HepG2 (cell line): Measurements from ENCODE around the gene PITHD1. TPM values are rescaled to one million over a fixed set of nuclear protein-coding genes. Genes with fewer than 3 reads are reported as not detected.

ENCODE experiments used
- GZF1 ChIP-seq: sonication (generic); formaldehyde crosslinking; IDR thresholded peaks from 2 replicates; pipeline ENCODE4 v1.5.1; 2020; ENCODE audit warnings: mild to moderate bottlenecking, missing genetic modification reagents
- SMYD3 ChIP-seq: sonication (generic); formaldehyde crosslinking; IDR thresholded peaks from 2 replicates; pipeline ENCODE4 v1.8.1; 2023; ENCODE audit warnings: mild to moderate bottlenecking, missing genetic modification reagents
- TBP ChIP-seq: sonication (generic); formaldehyde crosslinking; IDR thresholded peaks from 2 replicates; pipeline ENCODE4 v1.5.0; 2020; ENCODE audit warnings: missing genetic modification reagents
- polyA plus RNA-seq, 8 experiments: library from polyadenylated mRNA; depleted of rRNA in 3 of 8; stranded (reverse) in 7 of 8; unstranded in 1 of 8; fragments of >200 nt; fragmentation: Illumina TruSeq in 4 of 8; extraction: Trizol in 4 of 8; gene quantifications; 2 replicates each; pipeline versions ENCODE4 v1.2.1 to v1.2.3, GENCODE V29; 2011 to 2016; ENCODE audit warnings: low read depth in 4 of 8, missing spikeins in 1 of 8, mixed read lengths in 1 of 8; ENCODE audit not compliant: insufficient read depth in 1 of 8
- total RNA-seq, 5 experiments: library from RNA; depleted of rRNA; stranded (reverse); fragments of >200 nt; fragmentation: Illumina TruSeq; extraction: Trizol; gene quantifications; 2 replicates each; pipeline ENCODE4 v1.2.3, GENCODE V29; 2016; ENCODE audit warnings: low read depth in 1 of 5
- TF ChIP-seq, protein P1 (sequence below): sonication (generic); formaldehyde crosslinking; IDR thresholded peaks from 2 replicates; pipeline ENCODE4 v1.5.1; 2020; ENCODE audit warnings: mild to moderate bottlenecking, missing genetic modification reagents, borderline replicate concordance
- TF ChIP-seq, protein P2 (sequence below): sonication (generic); formaldehyde crosslinking; conservative IDR thresholded peaks from 2 replicates; pipeline ENCODE4 v1.8.0; 2022; ENCODE audit warnings: missing genetic modification reagents
- TF ChIP-seq, protein P3 (sequence below): sonication (generic); formaldehyde crosslinking; IDR thresholded peaks from 2 replicates; pipeline ENCODE4 v1.9.0; 2021; ENCODE audit warnings: missing genetic modification reagents, borderline replicate concordance
- TF ChIP-seq, protein P4 (sequence below): IDR thresholded peaks from 2 replicates; pipeline ENCODE4 v1.6.1; 2016
- TF ChIP-seq, protein P5 (sequence below): sonication (generic); formaldehyde crosslinking; IDR thresholded peaks from 2 replicates; pipeline ENCODE4 v1.4.0; 2020; ENCODE audit warnings: missing genetic modification reagents, borderline replicate concordance
- TF ChIP-seq, protein P6 (sequence below): sonication (generic); formaldehyde crosslinking; IDR thresholded peaks from 2 replicates; pipeline ENCODE4 v1.4.0; 2020; ENCODE audit warnings: missing genetic modification reagents
- TF ChIP-seq, protein P7 (sequence below): sonication (generic); formaldehyde crosslinking; IDR thresholded peaks from 2 replicates; pipeline ENCODE4 v1.5.0; 2020; ENCODE audit warnings: mild to moderate bottlenecking, missing genetic modification reagents
- TF ChIP-seq, protein P8 (sequence below): sonication (generic); formaldehyde crosslinking; IDR thresholded peaks from 2 replicates; pipeline ENCODE4 v1.8.1; 2023; ENCODE audit warnings: mild to moderate bottlenecking, missing genetic modification reagents

The PITHD1 gene
- total and polyA plus RNA-seq, 2 of the 13 experiments (the other 11 are each of a cell fraction or from before 2014, with no cell fraction given) = 28.0 to 37.3 TPM

DNA sequence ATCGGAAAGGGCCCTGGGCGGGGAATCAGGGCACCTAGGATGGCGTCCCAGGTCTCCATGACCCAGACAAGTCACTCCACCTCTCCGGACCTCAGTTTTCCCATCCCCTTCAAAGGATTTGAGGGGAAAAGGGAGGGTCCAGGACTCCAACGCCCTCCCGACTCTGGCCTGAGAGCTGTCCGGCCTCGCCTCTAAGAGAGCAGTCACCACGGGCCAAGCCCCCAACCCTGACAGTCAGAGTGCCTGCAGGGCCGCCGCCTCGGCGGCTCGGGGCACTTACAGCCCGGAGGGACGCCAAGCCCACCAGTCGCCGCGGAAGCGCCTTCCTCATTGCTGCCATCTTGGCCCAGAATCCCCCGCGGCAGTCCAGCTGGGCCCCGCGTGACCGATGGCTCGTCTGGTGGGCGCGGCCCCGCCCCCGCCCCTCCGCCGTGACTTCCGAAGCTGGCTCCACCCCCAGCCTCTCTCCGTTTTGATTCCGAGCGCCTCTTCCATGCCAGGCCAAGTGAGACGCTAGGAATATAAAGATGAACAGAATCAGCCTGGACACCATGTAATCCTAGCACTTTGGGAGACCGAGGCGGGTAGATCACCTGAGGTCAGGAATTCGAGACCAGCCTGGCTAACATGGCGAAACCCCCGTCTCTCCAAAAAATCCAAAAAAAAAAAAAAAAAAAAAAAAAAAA is 47.0 kb downstream of the PITHD1 start, which contains the start of gene HMGCL (continued):
- TF ChIP-seq, protein P1, sequence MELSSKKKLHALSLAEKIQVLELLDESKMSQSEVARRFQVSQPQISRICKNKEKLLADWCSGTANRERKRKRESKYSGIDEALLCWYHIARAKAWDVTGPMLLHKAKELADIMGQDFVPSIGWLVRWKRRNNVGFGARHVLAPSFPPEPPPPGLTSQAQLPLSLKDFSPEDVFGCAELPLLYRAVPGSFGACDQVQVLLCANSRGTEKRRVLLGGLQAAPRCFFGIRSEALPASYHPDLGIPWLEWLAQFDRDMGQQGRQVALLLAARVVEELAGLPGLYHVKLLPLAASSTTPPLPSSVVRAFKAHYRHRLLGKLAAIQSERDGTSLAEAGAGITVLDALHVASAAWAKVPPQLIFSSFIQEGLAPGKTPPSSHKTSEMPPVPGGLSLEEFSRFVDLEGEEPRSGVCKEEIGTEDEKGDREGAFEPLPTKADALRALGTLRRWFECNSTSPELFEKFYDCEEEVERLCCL = no peak
- TF ChIP-seq, protein P2, sequence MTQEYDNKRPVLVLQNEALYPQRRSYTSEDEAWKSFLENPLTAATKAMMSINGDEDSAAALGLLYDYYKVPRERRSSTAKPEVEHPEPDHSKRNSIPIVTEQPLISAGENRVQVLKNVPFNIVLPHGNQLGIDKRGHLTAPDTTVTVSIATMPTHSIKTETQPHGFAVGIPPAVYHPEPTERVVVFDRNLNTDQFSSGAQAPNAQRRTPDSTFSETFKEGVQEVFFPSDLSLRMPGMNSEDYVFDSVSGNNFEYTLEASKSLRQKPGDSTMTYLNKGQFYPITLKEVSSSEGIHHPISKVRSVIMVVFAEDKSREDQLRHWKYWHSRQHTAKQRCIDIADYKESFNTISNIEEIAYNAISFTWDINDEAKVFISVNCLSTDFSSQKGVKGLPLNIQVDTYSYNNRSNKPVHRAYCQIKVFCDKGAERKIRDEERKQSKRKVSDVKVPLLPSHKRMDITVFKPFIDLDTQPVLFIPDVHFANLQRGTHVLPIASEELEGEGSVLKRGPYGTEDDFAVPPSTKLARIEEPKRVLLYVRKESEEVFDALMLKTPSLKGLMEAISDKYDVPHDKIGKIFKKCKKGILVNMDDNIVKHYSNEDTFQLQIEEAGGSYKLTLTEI (CRISPR knock-in tag) = no peak
- TF ChIP-seq TBP (no peak; the same call in 1 of the 2 replicates), GZF1 (CRISPR knock-in tag) (no peak; the same call in 1 of the 2 replicates), SMYD3 (CRISPR knock-in tag) (0 out of 2 replicates have a peak, but pooled peaks have one; percentile 57)
- TF ChIP-seq, protein P3, sequence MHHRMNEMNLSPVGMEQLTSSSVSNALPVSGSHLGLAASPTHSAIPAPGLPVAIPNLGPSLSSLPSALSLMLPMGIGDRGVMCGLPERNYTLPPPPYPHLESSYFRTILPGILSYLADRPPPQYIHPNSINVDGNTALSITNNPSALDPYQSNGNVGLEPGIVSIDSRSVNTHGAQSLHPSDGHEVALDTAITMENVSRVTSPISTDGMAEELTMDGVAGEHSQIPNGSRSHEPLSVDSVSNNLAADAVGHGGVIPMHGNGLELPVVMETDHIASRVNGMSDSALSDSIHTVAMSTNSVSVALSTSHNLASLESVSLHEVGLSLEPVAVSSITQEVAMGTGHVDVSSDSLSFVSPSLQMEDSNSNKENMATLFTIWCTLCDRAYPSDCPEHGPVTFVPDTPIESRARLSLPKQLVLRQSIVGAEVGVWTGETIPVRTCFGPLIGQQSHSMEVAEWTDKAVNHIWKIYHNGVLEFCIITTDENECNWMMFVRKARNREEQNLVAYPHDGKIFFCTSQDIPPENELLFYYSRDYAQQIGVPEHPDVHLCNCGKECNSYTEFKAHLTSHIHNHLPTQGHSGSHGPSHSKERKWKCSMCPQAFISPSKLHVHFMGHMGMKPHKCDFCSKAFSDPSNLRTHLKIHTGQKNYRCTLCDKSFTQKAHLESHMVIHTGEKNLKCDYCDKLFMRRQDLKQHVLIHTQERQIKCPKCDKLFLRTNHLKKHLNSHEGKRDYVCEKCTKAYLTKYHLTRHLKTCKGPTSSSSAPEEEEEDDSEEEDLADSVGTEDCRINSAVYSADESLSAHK (CRISPR knock-in tag) = no peak
- TF ChIP-seq, protein P4, sequence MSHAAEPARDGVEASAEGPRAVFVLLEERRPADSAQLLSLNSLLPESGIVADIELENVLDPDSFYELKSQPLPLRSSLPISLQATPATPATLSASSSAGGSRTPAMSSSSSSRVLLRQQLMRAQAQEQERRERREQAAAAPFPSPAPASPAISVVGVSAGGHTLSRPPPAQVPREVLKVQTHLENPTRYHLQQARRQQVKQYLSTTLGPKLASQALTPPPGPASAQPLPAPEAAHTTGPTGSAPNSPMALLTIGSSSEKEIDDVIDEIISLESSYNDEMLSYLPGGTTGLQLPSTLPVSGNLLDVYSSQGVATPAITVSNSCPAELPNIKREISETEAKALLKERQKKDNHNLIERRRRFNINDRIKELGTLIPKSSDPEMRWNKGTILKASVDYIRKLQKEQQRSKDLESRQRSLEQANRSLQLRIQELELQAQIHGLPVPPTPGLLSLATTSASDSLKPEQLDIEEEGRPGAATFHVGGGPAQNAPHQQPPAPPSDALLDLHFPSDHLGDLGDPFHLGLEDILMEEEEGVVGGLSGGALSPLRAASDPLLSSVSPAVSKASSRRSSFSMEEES (CRISPR knock-in tag) = peak; percentile 96
- TF ChIP-seq, protein P5, sequence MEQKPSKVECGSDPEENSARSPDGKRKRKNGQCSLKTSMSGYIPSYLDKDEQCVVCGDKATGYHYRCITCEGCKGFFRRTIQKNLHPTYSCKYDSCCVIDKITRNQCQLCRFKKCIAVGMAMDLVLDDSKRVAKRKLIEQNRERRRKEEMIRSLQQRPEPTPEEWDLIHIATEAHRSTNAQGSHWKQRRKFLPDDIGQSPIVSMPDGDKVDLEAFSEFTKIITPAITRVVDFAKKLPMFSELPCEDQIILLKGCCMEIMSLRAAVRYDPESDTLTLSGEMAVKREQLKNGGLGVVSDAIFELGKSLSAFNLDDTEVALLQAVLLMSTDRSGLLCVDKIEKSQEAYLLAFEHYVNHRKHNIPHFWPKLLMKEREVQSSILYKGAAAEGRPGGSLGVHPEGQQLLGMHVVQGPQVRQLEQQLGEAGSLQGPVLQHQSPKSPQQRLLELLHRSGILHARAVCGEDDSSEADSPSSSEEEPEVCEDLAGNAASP (CRISPR knock-in tag) = no peak
- TF ChIP-seq, protein P6, sequence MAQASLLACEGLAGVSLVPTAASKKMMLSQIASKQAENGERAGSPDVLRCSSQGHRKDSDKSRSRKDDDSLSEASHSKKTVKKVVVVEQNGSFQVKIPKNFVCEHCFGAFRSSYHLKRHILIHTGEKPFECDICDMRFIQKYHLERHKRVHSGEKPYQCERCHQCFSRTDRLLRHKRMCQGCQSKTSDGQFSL (CRISPR knock-in tag) = 0 out of 2 replicates have a peak, but pooled peaks have one; percentile 59
- TF ChIP-seq, protein P7, sequence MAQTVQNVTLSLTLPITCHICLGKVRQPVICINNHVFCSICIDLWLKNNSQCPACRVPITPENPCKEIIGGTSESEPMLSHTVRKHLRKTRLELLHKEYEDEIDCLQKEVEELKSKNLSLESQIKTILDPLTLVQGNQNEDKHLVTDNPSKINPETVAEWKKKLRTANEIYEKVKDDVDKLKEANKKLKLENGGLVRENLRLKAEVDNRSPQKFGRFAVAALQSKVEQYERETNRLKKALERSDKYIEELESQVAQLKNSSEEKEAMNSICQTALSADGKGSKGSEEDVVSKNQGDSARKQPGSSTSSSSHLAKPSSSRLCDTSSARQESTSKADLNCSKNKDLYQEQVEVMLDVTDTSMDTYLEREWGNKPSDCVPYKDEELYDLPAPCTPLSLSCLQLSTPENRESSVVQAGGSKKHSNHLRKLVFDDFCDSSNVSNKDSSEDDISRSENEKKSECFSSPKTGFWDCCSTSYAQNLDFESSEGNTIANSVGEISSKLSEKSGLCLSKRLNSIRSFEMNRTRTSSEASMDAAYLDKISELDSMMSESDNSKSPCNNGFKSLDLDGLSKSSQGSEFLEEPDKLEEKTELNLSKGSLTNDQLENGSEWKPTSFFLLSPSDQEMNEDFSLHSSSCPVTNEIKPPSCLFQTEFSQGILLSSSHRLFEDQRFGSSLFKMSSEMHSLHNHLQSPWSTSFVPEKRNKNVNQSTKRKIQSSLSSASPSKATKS (CRISPR knock-in tag) = no peak
- TF ChIP-seq, protein P8, sequence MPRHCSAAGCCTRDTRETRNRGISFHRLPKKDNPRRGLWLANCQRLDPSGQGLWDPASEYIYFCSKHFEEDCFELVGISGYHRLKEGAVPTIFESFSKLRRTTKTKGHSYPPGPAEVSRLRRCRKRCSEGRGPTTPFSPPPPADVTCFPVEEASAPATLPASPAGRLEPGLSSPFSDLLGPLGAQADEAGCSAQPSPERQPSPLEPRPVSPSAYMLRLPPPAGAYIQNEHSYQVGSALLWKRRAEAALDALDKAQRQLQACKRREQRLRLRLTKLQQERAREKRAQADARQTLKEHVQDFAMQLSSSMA (CRISPR knock-in tag) = no peak
